GM12878 (cell line): ENCODE measurements around the gene LPIN1. TPM values are rescaled to one million over a fixed set of nuclear protein-coding genes. Genes with fewer than 3 reads are reported as not detected.

ENCODE experiments used
- HDAC6 ChIP-seq: fragments of 200-600 bp; sonication (generic); IDR thresholded peaks from one replicate; pipeline ENCODE4 v1.8.0; 2017; ENCODE audit warnings: antibody characterized with exemption; ENCODE audit not compliant: unreplicated experiment
- IRF5 ChIP-seq: fragments of 450-650 bp; IDR thresholded peaks from 2 replicates; pipeline ENCODE4 v1.6.1; 2017; ENCODE audit warnings: borderline replicate concordance
- SRF ChIP-seq, 2 experiments: IDR thresholded peaks; 2 replicates each; pipeline ENCODE4 v1.6.1; 2011; ENCODE audit warnings: low read depth in 2 of 2, low read length in 2 of 2, mild to moderate bottlenecking in 1 of 2, moderate library complexity in 1 of 2
- TCF7 ChIP-seq: IDR thresholded peaks from 2 replicates; pipeline ENCODE4 v1.6.1; 2014; ENCODE audit warnings: antibody characterized with exemption, borderline replicate concordance
- USF1 ChIP-seq: IDR thresholded peaks from 2 replicates; pipeline ENCODE4 v1.6.1; 2011; ENCODE audit warnings: borderline replicate concordance, low read depth, mild to moderate bottlenecking, moderate library complexity, mixed read lengths, low read length; ENCODE audit not compliant: insufficient read depth; ENCODE audit errors: extremely low read length
- ZBTB40 ChIP-seq: fragments of 450-650 bp; IDR thresholded peaks from 2 replicates; pipeline ENCODE4 v1.6.1; 2016; ENCODE audit warnings: mild to moderate bottlenecking, moderate library complexity, borderline replicate concordance
- polyA plus RNA-seq, 11 experiments: library from polyadenylated mRNA; depleted of rRNA in 4 of 11; unstranded in 6 of 11; stranded (reverse) in 5 of 11; fragments of >200 nt; fragmentation: Nextera tagmentation in 4 of 11; fragmentation: Illumina TruSeq in 1 of 11; extraction: Ambion mirVana in 4 of 11; extraction: Trizol in 1 of 11; gene quantifications; 1 replicate in 1 of 11; 2 replicates in 10 of 11; pipeline versions ENCODE4 v1.2.1 to v1.2.3, GENCODE V29; 2011 to 2016; ENCODE audit warnings: inconsistent platforms in 2 of 11, missing spikeins in 2 of 11, low read depth in 1 of 11
- total RNA-seq, 4 experiments: library from RNA; depleted of rRNA in 3 of 4; stranded (reverse); fragments of >200 nt in 3 of 4; fragmentation: Illumina TruSeq in 1 of 4; extraction: Trizol in 1 of 4; gene quantifications; 2 replicates each; pipeline versions ENCODE4 v1.2.1 to v1.2.3, GENCODE V29; 2013 to 2021
- TF ChIP-seq, protein P1 (sequence below): fragments of 450-650 bp; formaldehyde crosslinking; IDR thresholded peaks from 2 replicates; pipeline ENCODE4 v1.5.0; 2022; ENCODE audit warnings: mild to moderate bottlenecking, missing genetic modification characterization

The LPIN1 gene
- total and polyA plus RNA-seq, 10 of the 15 experiments (the other 5 are each of a cell fraction or from before 2014, with no cell fraction given), result 18.8 to 82.5 (median 50.3) TPM

- TF ChIP-seq, protein P1, sequence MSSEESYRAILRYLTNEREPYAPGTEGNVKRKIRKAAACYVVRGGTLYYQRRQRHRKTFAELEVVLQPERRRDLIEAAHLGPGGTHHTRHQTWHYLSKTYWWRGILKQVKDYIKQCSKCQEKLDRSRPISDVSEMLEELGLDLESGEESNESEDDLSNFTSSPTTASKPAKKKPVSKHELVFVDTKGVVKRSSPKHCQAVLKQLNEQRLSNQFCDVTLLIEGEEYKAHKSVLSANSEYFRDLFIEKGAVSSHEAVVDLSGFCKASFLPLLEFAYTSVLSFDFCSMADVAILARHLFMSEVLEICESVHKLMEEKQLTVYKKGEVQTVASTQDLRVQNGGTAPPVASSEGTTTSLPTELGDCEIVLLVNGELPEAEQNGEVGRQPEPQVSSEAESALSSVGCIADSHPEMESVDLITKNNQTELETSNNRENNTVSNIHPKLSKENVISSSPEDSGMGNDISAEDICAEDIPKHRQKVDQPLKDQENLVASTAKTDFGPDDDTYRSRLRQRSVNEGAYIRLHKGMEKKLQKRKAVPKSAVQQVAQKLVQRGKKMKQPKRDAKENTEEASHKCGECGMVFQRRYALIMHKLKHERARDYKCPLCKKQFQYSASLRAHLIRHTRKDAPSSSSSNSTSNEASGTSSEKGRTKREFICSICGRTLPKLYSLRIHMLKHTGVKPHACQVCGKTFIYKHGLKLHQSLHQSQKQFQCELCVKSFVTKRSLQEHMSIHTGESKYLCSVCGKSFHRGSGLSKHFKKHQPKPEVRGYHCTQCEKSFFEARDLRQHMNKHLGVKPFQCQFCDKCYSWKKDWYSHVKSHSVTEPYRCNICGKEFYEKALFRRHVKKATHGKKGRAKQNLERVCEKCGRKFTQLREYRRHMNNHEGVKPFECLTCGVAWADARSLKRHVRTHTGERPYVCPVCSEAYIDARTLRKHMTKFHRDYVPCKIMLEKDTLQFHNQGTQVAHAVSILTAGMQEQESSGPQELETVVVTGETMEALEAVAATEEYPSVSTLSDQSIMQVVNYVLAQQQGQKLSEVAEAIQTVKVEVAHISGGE, result no peak
- TF ChIP-seq HDAC6 (no peak), IRF5 (no peak), SRF (IDR thresholded peaks at IDR 0.05; ENCODE audit: low read depth in 2 of 2, low read length in 2 of 2) (no peak), TCF7 (no peak), ZBTB40 (no peak), USF1 (no peak)
These were observed 28.8 kb upstream of the LPIN1 start (continued) for GRCh38 chr2:11717623-11718022.
